ENCODE data around the gene ESD.

Gene ESD

GRCh38 chr13:46739447-46740098 lies 57.4 kb downstream of the ESD start:
- no peak for DNase-seq

DNA sequence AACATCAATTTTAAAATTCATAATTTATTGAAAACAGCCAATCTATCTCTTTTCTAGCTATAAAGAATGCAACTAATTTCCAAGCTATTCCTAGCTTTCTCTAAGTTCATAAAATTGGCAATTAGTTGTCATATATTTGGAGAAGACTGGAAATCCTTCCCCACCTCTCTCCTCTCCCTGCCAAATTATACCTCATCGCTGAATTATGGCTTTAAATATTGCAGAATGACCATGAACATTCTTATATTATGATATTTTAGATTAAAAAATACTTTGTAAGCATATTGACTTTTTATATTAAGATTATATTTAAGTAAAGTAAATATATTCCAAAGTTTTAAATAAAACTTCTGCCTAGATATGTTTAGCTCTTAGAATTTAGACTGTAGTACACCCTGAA lies 58.2 kb downstream of the ESD start:
- DNase-seq, result no peak

DNA sequence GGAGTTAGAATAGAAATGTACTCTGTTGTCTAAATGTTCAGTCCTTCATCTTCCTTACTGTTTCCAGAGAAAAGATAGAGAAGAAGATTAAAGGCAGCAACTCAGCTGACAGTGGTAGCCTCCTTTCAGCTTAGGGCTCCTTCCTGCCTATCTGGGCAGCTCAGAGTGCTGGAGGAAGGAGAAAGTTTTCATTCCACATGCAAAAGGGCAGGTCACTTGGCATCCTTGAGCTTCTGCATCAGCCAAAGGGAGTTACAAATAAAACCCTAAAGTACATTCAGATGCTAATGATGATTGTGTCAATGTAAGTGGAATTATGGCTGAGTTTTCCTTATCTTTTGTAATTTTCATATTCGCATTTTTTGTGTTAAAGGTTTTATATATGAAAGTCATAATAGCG lies 58.9 kb downstream of the ESD start:
- DNase-seq, result no peak

GRCh38 chr13:46736541-46737310 lies 60.2 kb downstream of the ESD start:
- no peak for DNase-seq

- DNase-seq, result no peak
Measured at GRCh38 chr13:46735425-46735824, 61.5 kb downstream of the ESD start.

DNA sequence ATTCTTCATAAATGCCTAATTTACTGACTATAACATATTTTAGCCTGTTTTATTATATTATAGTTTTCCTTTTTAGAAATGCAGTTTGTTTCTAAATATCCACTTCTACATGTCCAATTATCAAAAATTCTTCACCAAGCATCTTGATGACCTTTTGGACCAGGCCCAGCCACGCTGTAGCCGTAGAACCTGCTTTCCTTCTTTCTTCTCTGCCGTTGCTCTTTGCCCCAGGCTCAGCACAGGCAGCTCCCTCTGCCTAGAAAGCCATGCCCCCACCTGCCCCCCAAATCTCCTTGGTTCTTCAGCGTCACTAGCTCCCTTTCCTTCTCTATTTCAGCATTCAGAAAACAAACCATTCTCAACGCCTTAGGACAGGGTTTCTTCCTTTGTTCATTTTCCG lies 65.4 kb downstream of the ESD start:
- DNase-seq, result no peak

- no peak for DNase-seq
Measured at GRCh38 chr13:46728777-46729176, 68.2 kb downstream of the ESD start.

GRCh38 chr13:46726347-46726746 lies 70.6 kb downstream of the ESD start:
- DNase-seq, result no peak

Data from SHP77 (cell line).